Fibroblast of lung (primary cell): Measurements from ENCODE around the gene FNDC3A. TPM values are rescaled to one million over a fixed set of nuclear protein-coding genes. Genes with fewer than 3 reads are reported as not detected.
A peak's percentile ranks its signal among the peaks of the same experiment; 100 is the strongest.

ENCODE experiments used
- DNase-seq, 2 donors: peaks; one replicate each; pipeline versions ENCODE4 v3.0.0 to v3.0.0-alpha.2; 2010; ENCODE audit warnings: low read depth in 2 of 2
- H2AFZ ChIP-seq: 2 replicates; pipeline ENCODE4 v1.5.1; 2012; ENCODE audit warnings: low read length, control low read depth, inconsistent platforms
- H3K27ac ChIP-seq: 2 replicates; pipeline ENCODE4 v1.5.1; 2011; ENCODE audit warnings: low read length, control low read depth; ENCODE audit not compliant: insufficient read depth
- H3K27me3 ChIP-seq: 2 replicates; pipeline ENCODE4 v1.5.1; 2011; ENCODE audit warnings: mild to moderate bottlenecking, low read length; ENCODE audit not compliant: control insufficient read depth, insufficient read depth
- H3K36me3 ChIP-seq: 2 replicates; pipeline ENCODE4 v1.5.1; 2011; ENCODE audit warnings: low read length; ENCODE audit not compliant: control insufficient read depth, insufficient read depth
- H3K4me1 ChIP-seq: 2 replicates; pipeline ENCODE4 v1.5.1; 2011; ENCODE audit warnings: low read length; ENCODE audit not compliant: control insufficient read depth, insufficient read depth; ENCODE audit errors: extremely low read depth
- H3K4me2 ChIP-seq: 2 replicates; pipeline ENCODE4 v1.5.1; 2011; ENCODE audit warnings: low read length, control low read depth; ENCODE audit not compliant: insufficient read depth; ENCODE audit errors: extremely low read depth
- H3K4me3 ChIP-seq, 4 experiments: fragments of 200-600 bp in 1 of 4; sonication (generic) in 1 of 4; replicated peaks in 1 of 4; 2 replicates each; pipeline ENCODE4 v1.5.1; 2011 to 2016; ENCODE audit warnings: low read length in 4 of 4, low read depth in 3 of 4, mild to moderate bottlenecking in 3 of 4, control low read depth in 2 of 4, inconsistent platforms in 1 of 4, mixed read lengths in 1 of 4; ENCODE audit not compliant: insufficient read depth in 1 of 4; ENCODE audit errors: control extremely low read depth in 1 of 4
- H3K79me2 ChIP-seq: 2 replicates; pipeline ENCODE4 v1.5.1; 2012; ENCODE audit warnings: mild to moderate bottlenecking, low read length, inconsistent platforms; ENCODE audit not compliant: control insufficient read depth, insufficient read depth
- H3K9ac ChIP-seq: 2 replicates; pipeline ENCODE4 v1.5.1; 2011; ENCODE audit warnings: mild to moderate bottlenecking, low read length, control low read depth; ENCODE audit not compliant: insufficient read depth
- H3K9me3 ChIP-seq: 2 replicates; pipeline ENCODE4 v1.5.1; 2012; ENCODE audit warnings: low read depth, low read length; ENCODE audit not compliant: control insufficient read depth, insufficient read depth
- H4K20me1 ChIP-seq: 2 replicates; pipeline ENCODE4 v1.5.1; 2011; ENCODE audit warnings: low read length; ENCODE audit not compliant: control insufficient read depth, insufficient read depth; ENCODE audit errors: extremely low read depth
- CTCF ChIP-seq, 2 donors: IDR thresholded peaks in 1 of 2; conservative IDR thresholded peaks in 1 of 2; 1 replicate in 1 of 2; 2 replicates in 1 of 2; pipeline ENCODE4 v1.5.1; 2011 to 2012; ENCODE audit warnings: low read length in 2 of 2, control low read depth in 1 of 2, inconsistent platforms in 1 of 2, low read depth in 1 of 2, mild to moderate bottlenecking in 1 of 2
- EZH2 ChIP-seq: IDR thresholded peaks from 2 replicates; pipeline ENCODE4 v1.5.1; 2012; ENCODE audit warnings: low read length, control low read depth, mild to moderate bottlenecking; ENCODE audit errors: missing control alignments
- polyA plus RNA-seq, 2 donors: library from polyadenylated mRNA; depleted of rRNA in 1 of 2; stranded (reverse) in 1 of 2; unstranded in 1 of 2; fragments of >200 nt; gene quantifications; 2 replicates each; pipeline ENCODE4 v1.2.1, GENCODE V29; 2011 to 2012; ENCODE audit warnings: missing spikeins in 1 of 2
- total RNA-seq: library from RNA; depleted of rRNA; stranded (reverse); fragments of >200 nt; gene quantifications from 2 replicates; pipeline ENCODE4 v1.2.1, GENCODE V29; 2014

FNDC3A gene
- total and polyA plus RNA-seq, 2 donors (not counting 1 experiment from before 2014, with no cell fraction given) = 44.7 to 79.4 TPM

- TF ChIP-seq EZH2 (no peak), CTCF (conservative IDR thresholded peaks at IDR 0.05 in 1 of 2, IDR thresholded peaks at IDR 0.05 in 1 of 2; ENCODE audit: low read depth in 1 of 2, low read length in 2 of 2) (peak; percentile 66 to 74)
- H4K20me1 ChIP-seq = no peaks in the 10 kb centered on the region
- DNase-seq = peak; percentile 35 to 60
- no peak overlapping the region for H3K9ac ChIP-seq
- no peak overlapping the region for H2AFZ ChIP-seq
- H3K4me1 ChIP-seq = no peaks in the 10 kb centered on the region
- H3K4me3 ChIP-seq = no peak overlapping the region
- H3K27me3 ChIP-seq = no peaks in the 10 kb centered on the region
- no peaks in the 10 kb centered on the region for H3K9me3 ChIP-seq
- no peaks in the 10 kb centered on the region for H3K36me3 ChIP-seq
- no peaks in the 10 kb centered on the region for H3K79me2 ChIP-seq
- no peak overlapping the region for H3K4me2 ChIP-seq
- H3K27ac ChIP-seq = no peak overlapping the region
Measured at GRCh38 chr13:49240017-49240416, 264.3 kb downstream of the FNDC3A start.

- H3K27me3 ChIP-seq = no peaks in the 10 kb centered on the region
- H3K9ac ChIP-seq = no peak overlapping the region
- TF ChIP-seq CTCF (conservative IDR thresholded peaks at IDR 0.05 in 1 of 2, IDR thresholded peaks at IDR 0.05 in 1 of 2; ENCODE audit: low read depth in 1 of 2, low read length in 2 of 2) = no peak
- TF ChIP-seq EZH2 = no peak
- no peaks in the 10 kb centered on the region for H3K79me2 ChIP-seq
- no peaks in the 10 kb centered on the region for H3K4me1 ChIP-seq
- no peaks in the 10 kb centered on the region for H3K36me3 ChIP-seq
- H2AFZ ChIP-seq = no peak overlapping the region
- no peak overlapping the region for H3K4me2 ChIP-seq
- no peaks in the 10 kb centered on the region for H3K9me3 ChIP-seq
- no peak for DNase-seq
- H3K27ac ChIP-seq = no peak overlapping the region
- H3K4me3 ChIP-seq = no peak overlapping the region
- no peaks in the 10 kb centered on the region for H4K20me1 ChIP-seq
Measured at GRCh38 chr13:49241296-49241695, 265.6 kb downstream of the FNDC3A start.

GRCh38 chr13:49245101-49245500, 269.4 kb downstream of the FNDC3A start:
- H2AFZ ChIP-seq = no peak overlapping the region
- no peaks in the 10 kb centered on the region for H3K9me3 ChIP-seq
- no peaks in the 10 kb centered on the region for H3K27me3 ChIP-seq
- H4K20me1 ChIP-seq = no peaks in the 10 kb centered on the region
- no peak overlapping the region for H3K4me3 ChIP-seq
- TF ChIP-seq EZH2 (no peak), CTCF (conservative IDR thresholded peaks at IDR 0.05 in 1 of 2, IDR thresholded peaks at IDR 0.05 in 1 of 2; ENCODE audit: low read depth in 1 of 2, low read length in 2 of 2) (no peak)
- H3K79me2 ChIP-seq = peaks cover 2% of the 10 kb centered on the region
- H3K4me1 ChIP-seq = no peaks in the 10 kb centered on the region
- H3K4me2 ChIP-seq = no peak overlapping the region
- DNase-seq = no peak
- H3K36me3 ChIP-seq = no peaks in the 10 kb centered on the region
- H3K9ac ChIP-seq = no peak overlapping the region
- H3K27ac ChIP-seq = no peak overlapping the region
